Progenitor cell of endocrine pancreas (in vitro differentiated cells): ENCODE results near the gene TADA2A. TPM values are rescaled to one million over a fixed set of nuclear protein-coding genes. Genes with fewer than 3 reads are reported as not detected.
A peak's percentile ranks its signal among the peaks of the same experiment; 100 is the strongest.
"Not testable (repeated sequence)": the region's sequence is repeated elsewhere in the genome, so short reads cannot be mapped to it uniquely, and the experiment has no call there.

Source experiments
- DNase-seq: peaks from one replicate; pipeline ENCODE4 v3.0.0; 2021; ENCODE audit warnings: low spot score; ENCODE audit not compliant: unreplicated experiment
- H3K27ac Mint-ChIP-seq: 2 replicates; pipeline ENCODE4 v1.8.0; 2021; ENCODE audit warnings: mild to moderate bottlenecking, moderate library complexity, mixed read lengths
- H3K27me3 Mint-ChIP-seq: 2 replicates; pipeline ENCODE4 v1.8.0; 2021; ENCODE audit warnings: mixed read lengths
- H3K36me3 Mint-ChIP-seq: 2 replicates; pipeline ENCODE4 v1.8.0; 2022; ENCODE audit warnings: mixed read lengths; ENCODE audit not compliant: insufficient read depth
- H3K4me1 Mint-ChIP-seq: 2 replicates; pipeline ENCODE4 v1.8.0; 2021; ENCODE audit warnings: low read depth, mixed read lengths
- H3K4me3 Mint-ChIP-seq: 2 replicates; pipeline ENCODE4 v1.8.0; 2021; ENCODE audit warnings: low read depth, mild to moderate bottlenecking, moderate library complexity, mixed read lengths
- H3K9me3 Mint-ChIP-seq: 2 replicates; pipeline ENCODE4 v1.8.0; 2021; ENCODE audit warnings: low read depth, mixed read lengths
- total RNA-seq: library from RNA; stranded (reverse); gene quantifications from 2 replicates; pipeline ENCODE4 v1.2.1, GENCODE V29; 2021
- TF ChIP-seq, protein P1 (sequence below): fragments of 200-600 bp; sonication (generic); IDR thresholded peaks from one replicate; pipeline ENCODE4 v1.5.0; 2021; ENCODE audit warnings: antibody characterized with exemption, mild to moderate bottlenecking; ENCODE audit not compliant: unreplicated experiment

The TADA2A gene
- total RNA-seq, 1 donor from 2014 or later = 31.5 TPM

DNA sequence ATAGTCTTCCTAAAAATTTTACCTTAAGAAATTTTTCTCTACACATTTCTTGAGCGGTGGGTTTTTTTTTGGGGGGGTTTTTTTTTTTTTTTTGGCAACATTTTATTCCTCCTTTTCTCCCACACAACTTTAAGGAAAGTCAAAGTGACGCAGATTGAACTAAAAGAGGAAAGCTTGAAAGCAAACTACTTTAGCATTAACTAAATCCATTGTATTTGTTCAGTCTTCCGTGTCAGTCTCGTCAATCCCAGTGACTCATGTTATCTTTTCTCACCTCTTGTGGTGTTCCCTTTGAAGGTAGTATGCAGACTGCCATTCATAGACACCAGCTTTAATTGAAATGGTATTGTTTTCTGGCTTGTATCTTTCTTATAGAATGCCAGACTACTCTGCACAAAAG lies 39.3 kb downstream of the TADA2A start:
- no peak for DNase-seq
- TF ChIP-seq, protein P1, sequence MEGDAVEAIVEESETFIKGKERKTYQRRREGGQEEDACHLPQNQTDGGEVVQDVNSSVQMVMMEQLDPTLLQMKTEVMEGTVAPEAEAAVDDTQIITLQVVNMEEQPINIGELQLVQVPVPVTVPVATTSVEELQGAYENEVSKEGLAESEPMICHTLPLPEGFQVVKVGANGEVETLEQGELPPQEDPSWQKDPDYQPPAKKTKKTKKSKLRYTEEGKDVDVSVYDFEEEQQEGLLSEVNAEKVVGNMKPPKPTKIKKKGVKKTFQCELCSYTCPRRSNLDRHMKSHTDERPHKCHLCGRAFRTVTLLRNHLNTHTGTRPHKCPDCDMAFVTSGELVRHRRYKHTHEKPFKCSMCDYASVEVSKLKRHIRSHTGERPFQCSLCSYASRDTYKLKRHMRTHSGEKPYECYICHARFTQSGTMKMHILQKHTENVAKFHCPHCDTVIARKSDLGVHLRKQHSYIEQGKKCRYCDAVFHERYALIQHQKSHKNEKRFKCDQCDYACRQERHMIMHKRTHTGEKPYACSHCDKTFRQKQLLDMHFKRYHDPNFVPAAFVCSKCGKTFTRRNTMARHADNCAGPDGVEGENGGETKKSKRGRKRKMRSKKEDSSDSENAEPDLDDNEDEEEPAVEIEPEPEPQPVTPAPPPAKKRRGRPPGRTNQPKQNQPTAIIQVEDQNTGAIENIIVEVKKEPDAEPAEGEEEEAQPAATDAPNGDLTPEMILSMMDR = no peak
- Mint-ChIP-seq H3K4me3 (no peak overlapping the region), H3K9me3 (no peaks in the 10 kb centered on the region), H3K27me3 (no peaks in the 10 kb centered on the region), H3K36me3 (peaks cover 15% of the 10 kb centered on the region), H3K27ac (no peak overlapping the region), H3K4me1 (peaks cover 12% of the 10 kb centered on the region)

DNA sequence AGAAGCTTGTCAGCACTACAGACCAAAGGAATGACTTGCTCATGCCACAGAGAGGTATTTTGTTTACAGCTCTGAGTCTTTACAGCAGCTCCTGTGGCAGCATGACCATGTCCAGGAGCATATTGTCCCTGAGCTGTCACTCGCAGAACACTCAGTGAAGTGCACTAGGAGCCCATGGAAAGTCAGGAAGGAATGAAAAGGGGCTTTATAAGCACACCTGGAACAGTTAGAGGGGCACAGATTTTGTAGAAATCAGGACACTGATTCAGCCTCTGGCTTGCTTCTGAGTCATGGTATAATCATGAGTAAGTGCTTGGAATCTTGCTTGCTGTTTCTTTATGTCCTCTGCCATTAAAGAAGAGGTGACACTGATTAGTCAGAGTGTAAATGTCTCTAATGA lies 41.0 kb downstream of the TADA2A start:
- H3K27ac Mint-ChIP-seq = no peak overlapping the region
- no peak overlapping the region for H3K4me3 Mint-ChIP-seq
- DNase-seq = no peak
- no peaks in the 10 kb centered on the region for H3K9me3 Mint-ChIP-seq
- H3K4me1 Mint-ChIP-seq = peaks cover 12% of the 10 kb centered on the region
- no peaks in the 10 kb centered on the region for H3K27me3 Mint-ChIP-seq
- H3K36me3 Mint-ChIP-seq = peaks cover 12% of the 10 kb centered on the region
- TF ChIP-seq, protein P1 = no peak

- peaks cover 12% of the 10 kb centered on the region for H3K4me1 Mint-ChIP-seq
- peak overlapping the region; percentile 5 for H3K27ac Mint-ChIP-seq
- peaks cover 12% of the 10 kb centered on the region for H3K36me3 Mint-ChIP-seq
- no peaks in the 10 kb centered on the region for H3K9me3 Mint-ChIP-seq
- TF ChIP-seq, protein P1 = no peak
- H3K27me3 Mint-ChIP-seq = no peaks in the 10 kb centered on the region
- no peak overlapping the region for H3K4me3 Mint-ChIP-seq
- no peak for DNase-seq
These were observed 43.4 kb downstream of the TADA2A start for GRCh38 chr17:37450112-37450511.

- not testable (repeated sequence) for H3K27ac Mint-ChIP-seq, H3K4me1 Mint-ChIP-seq, DNase-seq, H3K9me3 Mint-ChIP-seq, H3K27me3 Mint-ChIP-seq, H3K4me3 Mint-ChIP-seq
- H3K36me3 Mint-ChIP-seq = peaks cover 11% of the 10 kb centered on the region
These were observed 51.1 kb downstream of the TADA2A start for GRCh38 chr17:37457801-37458200.

- Mint-ChIP-seq H3K4me3 (no peak overlapping the region), H3K36me3 (peaks cover 9% of the 10 kb centered on the region), H3K9me3 (no peaks in the 10 kb centered on the region), H3K4me1 (no peaks in the 10 kb centered on the region), H3K27ac (no peak overlapping the region), H3K27me3 (no peaks in the 10 kb centered on the region)
- TF ChIP-seq, protein P1 = no peak
- DNase-seq = no peak
These were observed 52.1 kb downstream of the TADA2A start for GRCh38 chr17:37458805-37459204.

GRCh38 chr17:37461668-37462067 lies 55.0 kb downstream of the TADA2A start:
- peaks cover 19% of the 10 kb centered on the region for H3K36me3 Mint-ChIP-seq
- DNase-seq = no peak

More at GRCh38 chr17:37461668-37462067, 55.0 kb downstream of the TADA2A start:
- H3K4me3 Mint-ChIP-seq = no peak overlapping the region
- no peak overlapping the region for H3K27ac Mint-ChIP-seq
- H3K27me3 Mint-ChIP-seq = no peaks in the 10 kb centered on the region
- TF ChIP-seq, protein P1 = no peak
- H3K4me1 Mint-ChIP-seq = no peaks in the 10 kb centered on the region
- H3K9me3 Mint-ChIP-seq = no peaks in the 10 kb centered on the region
